LNCaP clone FGC (cell line): ENCODE measurements around the gene PSME4.
A peak's percentile ranks its signal among the peaks of the same experiment; 100 is the strongest.

Experiments
- DNase-seq: peaks from one replicate; pipeline ENCODE4 v3.0.0-alpha.2; 2011; ENCODE audit warnings: low read depth
- H3K4me3 ChIP-seq: 2 replicates; pipeline ENCODE4 v1.5.1; 2011; ENCODE audit warnings: mild to moderate bottlenecking, low read depth, low read length, control low read depth
- CTCF ChIP-seq: IDR thresholded peaks from 2 replicates; pipeline ENCODE4 v1.5.1; 2012; ENCODE audit warnings: mild to moderate bottlenecking; ENCODE audit not compliant: control insufficient read depth, insufficient read depth; ENCODE audit errors: extremely low read depth

Gene PSME4

GRCh38 chr2:53989210-53989862, 18.5 kb upstream of the PSME4 start:
- DNase-seq: peak; percentile 39
- no peak overlapping the region for H3K4me3 ChIP-seq
- TF ChIP-seq CTCF: no peak

GRCh38 chr2:53987336-53987921, 16.6 kb upstream of the PSME4 start:
- peak; percentile 79 for DNase-seq
- TF ChIP-seq CTCF: no peak
- H3K4me3 ChIP-seq: no peak overlapping the region

DNA sequence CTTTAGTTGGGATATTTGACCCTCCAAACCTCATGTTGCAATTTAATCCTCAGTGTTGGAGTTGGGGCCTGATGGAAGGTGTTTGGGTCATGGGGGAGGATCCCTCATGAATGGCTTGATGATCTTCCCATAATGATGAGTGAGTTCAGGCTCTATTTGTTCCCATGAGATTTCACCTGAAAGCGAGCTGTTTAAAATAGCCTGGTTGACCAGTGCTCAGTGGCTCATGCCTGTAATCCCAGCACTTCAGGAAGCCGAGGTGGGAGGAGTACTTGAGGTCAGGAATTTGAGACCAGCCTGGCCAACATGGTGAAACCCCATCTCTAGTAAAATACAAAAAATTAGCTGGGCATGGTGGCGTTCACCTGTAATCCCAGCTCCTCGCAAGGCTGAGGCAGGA, 14.9 kb upstream of the PSME4 start:
- DNase-seq: no peak

GRCh38 chr2:53969968-53970723, 647 bp downstream of the PSME4 start:
- H3K4me3 ChIP-seq: peak overlapping the region; percentile 84
- TF ChIP-seq CTCF: no peak
- DNase-seq: no peak

More for the DNA sequence above, 14.9 kb upstream of the PSME4 start:
- H3K4me3 ChIP-seq: no peak overlapping the region
- no peak for TF ChIP-seq CTCF

DNA sequence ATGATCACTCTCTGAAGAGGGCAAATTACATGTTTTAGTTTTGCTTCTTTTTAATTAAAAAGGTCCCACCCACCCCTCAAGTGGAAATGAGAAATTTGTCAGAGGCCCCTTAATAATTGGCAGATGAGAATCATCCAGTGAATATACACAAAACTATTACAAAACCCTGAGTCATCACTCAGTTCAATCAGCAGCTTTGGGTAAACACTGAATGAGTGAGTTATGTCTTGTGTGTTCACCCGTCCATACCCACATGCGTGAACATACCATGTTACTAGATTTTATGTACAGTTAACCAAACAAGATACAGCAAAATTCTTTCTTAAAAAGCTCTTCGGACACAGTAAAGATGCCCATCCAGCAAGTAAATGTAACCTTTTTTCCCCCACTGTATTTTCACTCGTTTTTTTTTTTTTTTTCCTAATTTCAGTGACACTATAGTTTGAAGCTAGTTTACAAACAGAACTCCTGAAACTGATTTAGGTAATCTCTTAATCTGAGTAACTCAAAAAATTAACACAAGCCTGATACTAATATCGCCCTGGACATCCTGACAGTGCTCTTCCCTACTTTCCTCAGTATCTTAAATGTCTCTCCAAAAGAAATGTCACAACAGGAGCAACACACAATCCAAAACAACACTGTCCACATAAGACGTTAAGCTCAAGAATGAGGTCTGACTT, 1.4 kb downstream of the PSME4 start:
- peak overlapping the region; percentile 84 for H3K4me3 ChIP-seq
- DNase-seq: peak; percentile 52
- TF ChIP-seq CTCF: no peak

- no peak for DNase-seq
- H3K4me3 ChIP-seq: no peak overlapping the region
- TF ChIP-seq CTCF: no peak
Observed at GRCh38 chr2:53964987-53965687, 5.7 kb downstream of the PSME4 start.
